Chondrocyte (in vitro differentiated cells): Measurements from ENCODE around the gene UPF1. TPM values are rescaled to one million over a fixed set of nuclear protein-coding genes. Genes with fewer than 3 reads are reported as not detected.

Experiments
- DNase-seq: peaks from one replicate; pipeline ENCODE4 v3.0.0; 2021; ENCODE audit warnings: mixed read lengths, low spot score
- H3K27ac Mint-ChIP-seq: one replicate; pipeline ENCODE4 v1.8.0; 2021; ENCODE audit warnings: mild to moderate bottlenecking, moderate library complexity, mixed read lengths; ENCODE audit not compliant: unreplicated experiment
- H3K27me3 Mint-ChIP-seq: 2 replicates; pipeline ENCODE4 v1.8.0; 2021; ENCODE audit warnings: low read depth, mixed read lengths
- H3K36me3 Mint-ChIP-seq: 2 replicates; pipeline ENCODE4 v1.8.0; 2021; ENCODE audit warnings: low read depth, mixed read lengths
- H3K4me1 Mint-ChIP-seq: 2 replicates; pipeline ENCODE4 v1.8.0; 2021; ENCODE audit warnings: low read depth, mild to moderate bottlenecking, mixed read lengths
- H3K4me3 Mint-ChIP-seq: one replicate; pipeline ENCODE4 v1.8.0; 2021; ENCODE audit warnings: mild to moderate bottlenecking, moderate library complexity, mixed read lengths; ENCODE audit not compliant: unreplicated experiment
- H3K9me3 Mint-ChIP-seq: 2 replicates; pipeline ENCODE4 v1.8.0; 2021; ENCODE audit warnings: low read depth, mixed read lengths
- total RNA-seq: library from RNA; stranded (reverse); gene quantifications from 3 replicates; pipeline ENCODE4 v1.2.1, GENCODE V29; 2021
- TF ChIP-seq, protein P1 (sequence below): fragments of 200-600 bp; sonication (generic); IDR thresholded peaks from 2 replicates; pipeline ENCODE4 v1.5.0; 2021; ENCODE audit warnings: antibody characterized with exemption, mild to moderate bottlenecking, moderate library complexity

The UPF1 gene
- total RNA-seq, 1 donor from 2014 or later, result 40.4 TPM

DNA sequence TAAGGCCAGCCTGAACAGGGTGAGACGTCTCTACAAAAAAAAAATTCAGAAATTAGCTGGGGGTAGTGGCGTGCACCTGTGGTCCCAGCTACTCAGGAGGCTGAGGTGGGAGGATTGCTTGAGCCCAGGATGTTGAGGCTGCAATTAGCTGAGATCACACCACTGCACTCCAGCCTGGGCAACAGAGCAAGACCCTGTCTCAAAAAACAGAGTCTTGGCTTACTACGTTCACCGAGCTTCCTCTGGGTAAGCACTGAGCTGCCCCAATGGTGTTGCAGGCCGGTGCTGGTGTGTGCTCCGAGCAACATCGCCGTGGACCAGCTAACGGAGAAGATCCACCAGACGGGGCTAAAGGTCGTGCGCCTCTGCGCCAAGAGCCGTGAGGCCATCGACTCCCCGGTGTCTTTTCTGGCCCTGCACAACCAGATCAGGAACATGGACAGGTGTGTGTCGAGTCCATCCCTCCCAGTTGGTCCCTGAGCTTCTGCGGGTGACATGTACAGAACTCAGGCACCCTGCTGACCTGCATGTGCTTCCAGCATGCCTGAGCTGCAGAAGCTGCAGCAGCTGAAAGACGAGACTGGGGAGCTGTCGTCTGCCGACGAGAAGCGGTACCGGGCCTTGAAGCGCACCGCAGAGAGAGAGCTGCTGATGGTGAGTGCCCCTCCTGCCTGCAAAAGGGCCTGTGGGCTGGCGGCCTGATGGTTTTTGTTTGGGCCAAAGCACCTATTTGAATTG lies 24.1 kb downstream of the UPF1 start:
- H3K36me3 Mint-ChIP-seq, result peaks cover 31% of the 10 kb centered on the region
- no peaks in the 10 kb centered on the region for H3K4me1 Mint-ChIP-seq
- DNase-seq, result no peak
- no peak overlapping the region for H3K4me3 Mint-ChIP-seq
- H3K9me3 Mint-ChIP-seq, result no peaks in the 10 kb centered on the region
- TF ChIP-seq, protein P1, sequence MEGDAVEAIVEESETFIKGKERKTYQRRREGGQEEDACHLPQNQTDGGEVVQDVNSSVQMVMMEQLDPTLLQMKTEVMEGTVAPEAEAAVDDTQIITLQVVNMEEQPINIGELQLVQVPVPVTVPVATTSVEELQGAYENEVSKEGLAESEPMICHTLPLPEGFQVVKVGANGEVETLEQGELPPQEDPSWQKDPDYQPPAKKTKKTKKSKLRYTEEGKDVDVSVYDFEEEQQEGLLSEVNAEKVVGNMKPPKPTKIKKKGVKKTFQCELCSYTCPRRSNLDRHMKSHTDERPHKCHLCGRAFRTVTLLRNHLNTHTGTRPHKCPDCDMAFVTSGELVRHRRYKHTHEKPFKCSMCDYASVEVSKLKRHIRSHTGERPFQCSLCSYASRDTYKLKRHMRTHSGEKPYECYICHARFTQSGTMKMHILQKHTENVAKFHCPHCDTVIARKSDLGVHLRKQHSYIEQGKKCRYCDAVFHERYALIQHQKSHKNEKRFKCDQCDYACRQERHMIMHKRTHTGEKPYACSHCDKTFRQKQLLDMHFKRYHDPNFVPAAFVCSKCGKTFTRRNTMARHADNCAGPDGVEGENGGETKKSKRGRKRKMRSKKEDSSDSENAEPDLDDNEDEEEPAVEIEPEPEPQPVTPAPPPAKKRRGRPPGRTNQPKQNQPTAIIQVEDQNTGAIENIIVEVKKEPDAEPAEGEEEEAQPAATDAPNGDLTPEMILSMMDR, result no peak
- no peak overlapping the region for H3K27ac Mint-ChIP-seq
- H3K27me3 Mint-ChIP-seq, result no peaks in the 10 kb centered on the region

GRCh38 chr19:18856385-18857126 lies 24.8 kb downstream of the UPF1 start:
- H3K4me1 Mint-ChIP-seq, result no peaks in the 10 kb centered on the region
- no peaks in the 10 kb centered on the region for H3K27me3 Mint-ChIP-seq
- H3K4me3 Mint-ChIP-seq, result no peak overlapping the region
- peaks cover 35% of the 10 kb centered on the region for H3K36me3 Mint-ChIP-seq
- TF ChIP-seq, protein P1, result peak; percentile 58
- H3K27ac Mint-ChIP-seq, result peak overlapping the region; percentile 22
- no peak for DNase-seq
- no peaks in the 10 kb centered on the region for H3K9me3 Mint-ChIP-seq

GRCh38 chr19:18857223-18857622 lies 25.5 kb downstream of the UPF1 start:
- Mint-ChIP-seq H3K27me3 (no peaks in the 10 kb centered on the region), H3K27ac (no peak overlapping the region), H3K9me3 (no peaks in the 10 kb centered on the region), H3K36me3 (peaks cover 40% of the 10 kb centered on the region), H3K4me1 (no peaks in the 10 kb centered on the region), H3K4me3 (no peak overlapping the region)
- TF ChIP-seq, protein P1, result no peak
- DNase-seq, result no peak

DNA sequence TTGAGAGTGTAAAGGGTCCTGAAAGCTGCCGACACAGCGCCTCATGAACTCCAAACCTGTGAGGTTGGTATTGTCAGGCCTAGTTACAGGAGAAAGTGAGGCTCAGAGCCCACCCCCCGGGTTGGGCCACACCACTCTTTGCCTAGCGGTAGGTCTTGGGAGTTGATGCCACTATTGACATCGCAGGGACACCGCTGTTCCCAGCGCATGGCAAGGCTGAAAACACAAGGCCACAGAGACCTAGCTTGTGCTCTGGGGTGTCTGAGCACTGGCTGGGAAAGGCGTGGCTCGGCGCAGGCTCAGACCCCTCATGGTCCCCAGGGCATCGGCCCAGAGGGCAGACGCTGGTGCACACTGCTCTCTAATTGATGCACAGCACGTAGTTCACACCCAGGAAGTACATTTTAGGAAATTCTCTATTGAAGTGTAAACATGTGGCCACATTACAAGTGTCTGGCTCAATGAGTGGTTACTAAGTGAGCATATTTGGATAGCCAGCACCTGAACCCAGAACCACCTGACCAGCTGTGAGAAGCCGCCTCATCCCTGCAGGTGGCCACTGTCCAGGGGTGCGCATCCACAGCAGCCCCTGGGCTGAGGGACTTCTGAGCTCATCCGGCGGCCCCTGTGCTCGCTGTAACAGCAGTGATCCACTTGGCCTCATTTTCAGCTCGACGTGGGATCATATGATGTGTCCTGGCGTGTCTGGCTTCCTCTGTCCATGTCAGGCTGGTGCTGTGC lies 27.3 kb downstream of the UPF1 start:
- TF ChIP-seq, protein P1, result no peak
- H3K27ac Mint-ChIP-seq, result no peak overlapping the region
- H3K4me3 Mint-ChIP-seq, result no peak overlapping the region
- H3K9me3 Mint-ChIP-seq, result no peaks in the 10 kb centered on the region
- H3K4me1 Mint-ChIP-seq, result no peaks in the 10 kb centered on the region
- no peaks in the 10 kb centered on the region for H3K27me3 Mint-ChIP-seq
- peaks cover 38% of the 10 kb centered on the region for H3K36me3 Mint-ChIP-seq
- no peak for DNase-seq

- Mint-ChIP-seq H3K27ac (no peak overlapping the region), H3K4me1 (no peaks in the 10 kb centered on the region), H3K36me3 (peaks cover 36% of the 10 kb centered on the region), H3K27me3 (no peaks in the 10 kb centered on the region), H3K9me3 (no peaks in the 10 kb centered on the region), H3K4me3 (no peak overlapping the region)
- TF ChIP-seq, protein P1, result no peak
- DNase-seq, result no peak
These were observed 28.0 kb downstream of the UPF1 start for GRCh38 chr19:18859676-18860301.
